Globus pallidus (tissue), 1 donor: ENCODE results near the gene CHRNE.
"Not testable (repeated sequence)": the region's sequence is repeated elsewhere in the genome, so short reads cannot be mapped to it uniquely, and the experiment has no call there.

ENCODE experiments used
- DNase-seq: peaks from one replicate; pipeline ENCODE4 v3.0.0-alpha.2; 2015; ENCODE audit warnings: low spot score

CHRNE gene

GRCh38 chr17:4939796-4940554, 37.1 kb upstream of the CHRNE start, which contains the start of the genes RNF167 and SLC25A11:
RNF167 (plus strand) TSS chr17:4940268; CDS start chr17:4940910, 642 bp downstream.
SLC25A11 (minus strand) TSS chr17:4940046; CDS start chr17:4939910, 136 bp downstream.
- peak; percentile 97 for DNase-seq

DNA sequence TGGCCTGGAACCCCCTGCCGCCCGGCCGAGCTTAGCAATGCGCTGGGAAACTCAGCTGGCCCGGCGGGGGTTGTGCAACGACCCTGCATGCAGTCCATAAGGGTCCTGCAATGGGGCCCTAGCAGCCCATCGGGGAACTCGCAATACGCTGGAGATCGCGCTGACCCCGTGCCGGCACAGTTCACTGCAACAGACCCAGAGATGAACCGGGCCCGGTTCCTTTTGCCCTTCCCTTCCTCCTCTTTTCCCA, 36.6 kb upstream of the CHRNE start:
- no peak for DNase-seq

GRCh38 chr17:4938688-4939545, 36.0 kb upstream of the CHRNE start:
- DNase-seq = peak; percentile 12

DNA sequence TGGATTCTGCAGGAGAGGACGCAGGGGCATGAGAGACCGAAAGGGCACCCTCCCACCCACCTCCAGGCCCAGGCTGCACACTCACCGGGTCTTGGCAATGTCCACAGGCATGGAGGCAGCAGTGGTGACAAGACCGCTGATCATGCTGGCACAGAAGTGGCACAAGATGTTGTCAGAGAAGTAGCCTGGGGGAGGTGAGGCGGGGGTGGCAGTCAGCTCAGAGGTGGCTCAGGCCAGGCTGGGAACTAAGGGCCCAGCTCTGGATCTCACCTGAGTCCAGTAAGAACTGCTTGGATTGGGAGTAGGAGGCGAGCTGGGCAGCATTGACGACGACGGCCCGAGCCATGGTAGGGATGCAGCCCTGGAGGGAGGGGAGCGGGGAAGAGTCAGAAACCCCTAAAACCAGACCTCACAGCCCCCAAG, 35.2 kb upstream of the CHRNE start:
- no peak for DNase-seq

DNA sequence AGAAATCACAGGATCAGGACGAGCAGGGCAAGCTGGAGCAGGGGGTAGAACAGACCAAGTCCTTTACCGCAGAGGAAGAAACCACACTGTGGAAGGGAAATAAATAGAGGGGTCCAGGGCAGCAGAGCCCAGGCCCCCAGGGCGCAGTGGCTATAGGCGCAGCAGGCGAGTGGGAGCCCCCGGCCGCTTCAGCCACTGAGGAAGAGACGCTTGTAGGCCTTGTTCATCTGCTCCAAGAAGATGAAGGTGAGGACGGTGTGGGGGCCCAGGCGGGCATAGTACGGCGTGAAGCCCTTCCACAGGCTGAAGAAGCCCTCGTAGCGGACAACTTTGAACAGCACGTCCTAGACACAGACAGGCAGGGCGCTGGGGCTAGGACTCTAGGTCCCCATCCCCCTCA, 34.7 kb upstream of the CHRNE start:
- no peak for DNase-seq

DNA sequence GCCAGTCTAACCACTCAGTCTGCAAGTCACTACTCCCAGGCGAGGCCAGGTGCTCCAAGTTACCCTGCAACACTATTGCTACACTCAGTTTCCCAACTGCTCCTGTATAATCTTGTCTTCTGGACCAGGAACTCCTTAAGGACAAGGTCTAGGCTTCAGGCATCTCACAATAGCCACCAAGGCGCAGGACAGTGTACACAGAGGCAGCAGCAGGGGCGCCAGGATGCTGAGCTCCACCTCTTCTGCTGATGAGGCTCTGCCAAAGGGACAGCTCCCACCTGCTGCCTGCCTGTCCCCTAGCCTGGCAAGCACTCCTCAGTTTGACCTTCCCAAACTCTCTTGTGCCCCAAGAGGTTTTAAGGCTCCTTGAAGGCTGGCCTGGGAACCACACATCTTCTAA, 33.5 kb upstream of the CHRNE start:
- no peak for DNase-seq

GRCh38 chr17:4935650-4936049, 32.8 kb upstream of the CHRNE start:
- no peak for DNase-seq

GRCh38 chr17:4934173-4934979, 31.5 kb upstream of the CHRNE start:
- DNase-seq = no peak

DNA sequence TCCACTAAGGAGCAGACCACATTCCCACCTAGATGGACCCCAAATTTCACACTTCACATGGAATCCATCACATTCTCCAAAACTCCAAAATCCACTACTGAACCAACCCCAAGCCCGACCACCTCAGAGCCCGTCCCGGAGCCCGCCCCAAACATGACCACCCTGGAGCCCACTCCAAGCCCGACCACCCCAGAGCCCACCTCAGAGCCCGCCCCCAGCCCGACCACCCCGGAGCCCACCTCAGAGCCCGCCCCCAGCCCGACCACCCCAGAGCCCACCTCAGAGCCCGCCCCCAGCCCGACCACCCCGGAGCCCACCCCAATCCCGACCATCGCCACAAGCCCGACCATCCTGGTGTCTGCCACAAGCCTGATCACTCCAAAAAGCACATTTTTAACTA, 30.7 kb upstream of the CHRNE start:
- DNase-seq = no peak

DNA sequence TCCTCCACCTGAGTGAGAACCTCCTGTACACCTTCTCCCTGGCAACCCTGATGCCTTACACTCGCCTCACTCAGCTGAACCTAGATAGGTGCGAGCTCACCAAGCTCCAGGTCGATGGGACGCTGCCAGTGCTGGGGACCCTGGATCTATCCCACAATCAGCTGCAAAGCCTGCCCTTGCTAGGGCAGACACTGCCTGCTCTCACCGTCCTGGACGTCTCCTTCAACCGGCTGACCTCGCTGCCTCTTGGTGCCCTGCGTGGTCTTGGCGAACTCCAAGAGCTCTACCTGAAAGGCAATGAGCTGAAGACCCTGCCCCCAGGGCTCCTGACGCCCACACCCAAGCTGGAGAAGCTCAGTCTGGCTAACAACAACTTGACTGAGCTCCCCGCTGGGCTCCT, 29.9 kb upstream of the CHRNE start:
- DNase-seq = no peak

DNA sequence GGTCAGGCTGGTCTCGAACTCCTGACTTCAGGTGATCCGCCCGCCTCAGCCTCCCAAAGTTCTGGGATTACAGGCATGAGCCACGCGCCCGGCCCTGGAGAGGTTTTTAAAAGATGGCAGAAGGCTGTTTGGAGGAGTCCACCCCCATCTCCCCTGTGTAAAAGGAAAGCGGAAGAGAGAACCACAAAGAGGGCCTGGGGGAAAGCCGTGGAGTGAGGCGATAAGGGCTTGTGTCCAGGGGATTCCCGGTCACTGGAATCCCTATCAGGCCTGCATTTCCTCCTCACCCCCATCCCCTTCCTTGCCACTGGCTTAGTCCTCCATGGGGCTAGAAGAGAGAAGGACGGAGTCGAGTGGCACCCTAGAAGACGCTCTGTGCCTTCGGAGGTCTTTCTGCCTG, 29.1 kb upstream of the CHRNE start, which contains the start of gene GP1BA:
Gene GP1BA (plus strand): TSS at position 315 of the 400 bp plus-strand sequence. CDS start 328 bp downstream, outside the sequence.
- no peak for DNase-seq

DNA sequence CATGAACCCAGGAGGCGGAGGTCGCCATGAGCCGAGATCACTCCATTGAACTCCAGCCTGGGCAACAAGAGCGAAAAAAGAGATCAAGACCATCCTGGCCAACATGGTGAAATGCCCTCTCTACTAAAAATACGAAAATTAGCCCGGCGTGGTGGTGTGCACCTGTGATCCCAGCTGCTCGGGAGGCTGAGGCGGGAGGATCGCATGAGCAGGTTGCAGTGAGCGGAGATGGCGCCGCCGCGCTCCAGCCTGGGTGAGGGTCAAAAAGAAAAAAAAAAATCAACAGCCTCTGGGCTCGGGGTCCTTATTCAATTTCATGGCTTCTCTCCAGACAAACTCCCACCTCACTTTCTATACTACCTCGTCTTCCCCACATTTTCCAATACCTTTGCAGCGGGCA, 26.0 kb upstream of the CHRNE start:
- no peak for DNase-seq

GRCh38 chr17:4926577-4927335, 23.9 kb upstream of the CHRNE start:
- DNase-seq = not testable (repeated sequence)

DNA sequence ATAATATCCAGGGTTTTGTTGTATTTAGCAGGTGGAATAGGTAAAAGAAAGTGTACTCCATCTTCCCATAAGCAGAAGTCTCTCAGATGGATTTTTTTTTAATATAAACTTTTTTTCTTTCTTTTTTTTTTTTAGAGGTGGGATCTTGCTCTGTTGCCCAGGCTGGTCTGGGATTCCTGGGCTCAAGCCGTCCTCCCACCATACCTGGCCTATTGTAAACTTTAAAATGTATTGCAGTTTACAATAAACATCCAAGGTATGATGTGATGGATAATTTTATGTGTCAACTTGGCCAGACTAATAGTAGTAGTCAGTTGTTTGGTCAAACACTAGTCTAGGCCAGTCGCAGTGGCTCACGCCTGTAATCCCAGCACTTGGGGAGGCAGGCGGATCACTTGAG, 18.4 kb upstream of the CHRNE start:
- no peak for DNase-seq

- no peak for DNase-seq
Measured at GRCh38 chr17:4920351-4921048, 17.6 kb upstream of the CHRNE start.

DNA sequence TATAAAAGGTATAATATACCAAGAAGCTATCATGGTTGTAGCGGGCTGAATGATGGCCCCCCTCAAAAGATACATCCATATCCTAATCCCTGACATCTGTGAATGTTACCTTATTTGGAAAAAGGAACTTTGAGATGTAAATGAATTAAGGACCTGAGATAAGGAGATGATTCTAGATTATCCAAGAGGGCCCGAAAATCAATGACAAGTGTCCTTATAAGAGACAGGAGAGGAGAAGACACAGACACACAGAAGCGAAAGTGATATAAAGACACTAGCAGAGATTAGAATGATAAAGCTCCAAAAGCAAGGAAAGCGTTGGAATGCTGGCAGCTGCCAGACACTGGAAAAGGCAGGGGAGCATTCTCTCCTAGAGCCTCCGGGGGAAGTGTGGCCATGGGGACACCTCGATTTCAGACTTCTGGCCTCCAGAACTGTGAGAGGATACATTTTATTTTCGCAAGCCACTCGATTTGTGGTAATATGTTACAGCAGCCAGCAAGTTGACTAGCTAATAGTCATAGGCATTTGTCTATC, 16.7 kb upstream of the CHRNE start:
- no peak for DNase-seq

GRCh38 chr17:4914551-4914950, 11.7 kb upstream of the CHRNE start:
- not testable (repeated sequence) for DNase-seq

- DNase-seq = no peak
Measured at GRCh38 chr17:4913994-4914393, 11.1 kb upstream of the CHRNE start.

GRCh38 chr17:4908711-4909496, 6.0 kb upstream of the CHRNE start:
- DNase-seq = peak; percentile 92

GRCh38 chr17:4908301-4908700, 5.4 kb upstream of the CHRNE start:
- no peak for DNase-seq
